Muscle layer of duodenum (tissue), 2 donors: Measurements from ENCODE around the gene NIN.

Experiments used
- H3K27ac ChIP-seq: one replicate; pipeline ENCODE4 v1.7.0; 2013; ENCODE audit warnings: mild to moderate bottlenecking, low read length
- H3K27me3 ChIP-seq: one replicate; pipeline ENCODE4 v1.7.0; 2013; ENCODE audit warnings: low read depth, mild to moderate bottlenecking, control low read depth, low read length
- H3K36me3 ChIP-seq, 2 donors: one replicate each; pipeline ENCODE4 v1.7.0; 2013; ENCODE audit warnings: low read length in 2 of 2, control low read depth in 1 of 2, mild to moderate bottlenecking in 1 of 2; ENCODE audit not compliant: insufficient read depth in 2 of 2, control insufficient read depth in 1 of 2
- H3K4me1 ChIP-seq, 2 donors: one replicate each; pipeline ENCODE4 v1.7.0; 2013; ENCODE audit warnings: low read length in 2 of 2, mild to moderate bottlenecking in 2 of 2, control low read depth in 1 of 2, moderate library complexity in 1 of 2; ENCODE audit not compliant: insufficient read depth in 2 of 2, control insufficient read depth in 1 of 2
- H3K4me3 ChIP-seq, 2 donors: one replicate each; pipeline ENCODE4 v1.7.0; 2013; ENCODE audit warnings: low read length in 2 of 2, low read depth in 1 of 2, mild to moderate bottlenecking in 1 of 2
- H3K9me3 ChIP-seq, 2 donors: one replicate each; pipeline ENCODE4 v1.7.0; 2013; ENCODE audit warnings: low read length in 2 of 2, control low read depth in 1 of 2, mild to moderate bottlenecking in 1 of 2; ENCODE audit not compliant: control insufficient read depth in 1 of 2
- donor health status: healthy.

Gene NIN

DNA sequence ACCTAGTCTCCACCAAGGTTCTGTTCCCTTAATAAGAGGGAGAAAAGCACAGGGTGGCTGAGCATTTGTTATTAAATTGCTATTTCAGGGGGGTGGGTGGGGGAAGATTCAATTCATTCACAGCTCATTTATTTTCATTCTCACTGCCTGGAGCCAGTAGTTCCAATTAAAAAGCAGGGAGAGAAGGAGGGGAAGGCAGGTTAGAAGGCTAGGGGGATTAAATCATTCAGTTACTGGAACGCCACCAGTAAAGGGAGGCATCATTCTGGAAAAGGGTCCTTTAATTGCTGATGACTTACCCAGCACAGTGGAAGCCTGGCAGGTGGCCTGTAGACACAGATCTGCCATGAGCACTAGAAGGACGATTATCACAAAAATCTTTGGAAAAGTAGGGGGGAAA, 47.4 kb downstream of the NIN start:
- no peaks in the 10 kb centered on the region for H3K27me3 ChIP-seq
- H3K9me3 ChIP-seq: no peaks in the 10 kb centered on the region
- H3K36me3 ChIP-seq: peaks cover 0 to 4% of the 10 kb centered on the region in 2 donors
- H3K4me3 ChIP-seq: no peak overlapping the region
- no peaks in the 10 kb centered on the region for H3K4me1 ChIP-seq
- no peak overlapping the region for H3K27ac ChIP-seq

DNA sequence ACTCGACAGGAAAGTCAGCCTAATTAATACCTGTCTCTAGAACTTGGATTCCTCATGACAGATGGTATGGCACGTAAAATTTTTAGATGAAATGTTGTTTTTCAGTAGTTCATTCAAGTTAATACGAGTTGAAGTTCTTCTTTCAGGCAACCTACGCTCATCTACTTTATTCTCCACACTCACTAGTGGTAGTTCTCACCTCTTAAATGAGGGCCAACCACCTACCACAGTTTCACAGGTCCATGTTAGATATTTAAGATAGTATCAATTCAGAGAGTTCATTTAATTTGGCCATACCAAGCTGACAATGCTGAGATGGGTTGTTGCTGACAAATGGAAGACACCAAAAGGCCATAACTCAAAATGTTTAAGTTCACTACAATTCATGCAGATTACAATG, 50.6 kb downstream of the NIN start:
- Histone ChIP-seq H3K27ac (no peak overlapping the region), H3K4me1 (no peaks in the 10 kb centered on the region), H3K9me3 (no peaks in the 10 kb centered on the region), H3K4me3 (no peak overlapping the region), H3K36me3 (peaks cover 0 to 10% of the 10 kb centered on the region in 2 donors), H3K27me3 (no peaks in the 10 kb centered on the region)

DNA sequence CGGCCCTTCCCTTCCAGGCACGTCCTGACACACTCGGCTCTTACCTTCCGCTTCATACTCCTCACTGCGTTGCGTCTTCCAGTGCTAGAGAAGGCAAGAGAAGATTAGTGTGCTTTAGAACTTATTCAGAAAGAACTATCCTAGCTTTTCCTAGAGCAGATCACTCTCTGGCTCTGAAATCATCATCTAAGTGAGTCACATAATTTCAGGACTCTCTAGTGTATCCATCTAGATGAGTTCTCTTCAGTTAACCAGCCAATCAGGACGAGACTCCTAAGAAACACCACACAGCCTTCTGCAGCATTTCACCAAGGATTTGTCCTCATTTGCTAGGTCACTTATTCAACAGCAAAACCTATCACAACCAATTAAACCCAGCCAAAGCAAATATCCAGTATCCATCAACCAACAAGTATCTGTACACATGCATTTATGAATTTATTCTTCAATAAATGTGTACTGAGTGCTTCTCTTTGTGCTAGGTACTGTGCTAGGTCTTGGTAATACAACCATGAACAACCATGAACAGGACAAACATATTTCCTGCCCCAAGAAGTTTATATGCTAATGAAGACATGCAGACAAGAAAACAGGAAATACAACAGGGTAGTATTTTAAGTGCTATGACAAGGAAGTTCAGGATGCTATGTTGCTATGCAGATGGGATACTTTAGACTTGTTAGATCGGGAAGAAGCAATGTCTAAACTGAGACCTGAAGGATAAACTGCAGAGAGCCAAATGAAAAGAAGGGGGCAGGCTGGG, 52.1 kb downstream of the NIN start:
- Histone ChIP-seq H3K27me3 (no peaks in the 10 kb centered on the region), H3K36me3 (peaks cover 7 to 10% of the 10 kb centered on the region in 2 donors), H3K4me3 (no peak overlapping the region), H3K4me1 (no peaks in the 10 kb centered on the region), H3K9me3 (no peaks in the 10 kb centered on the region), H3K27ac (no peak overlapping the region)

DNA sequence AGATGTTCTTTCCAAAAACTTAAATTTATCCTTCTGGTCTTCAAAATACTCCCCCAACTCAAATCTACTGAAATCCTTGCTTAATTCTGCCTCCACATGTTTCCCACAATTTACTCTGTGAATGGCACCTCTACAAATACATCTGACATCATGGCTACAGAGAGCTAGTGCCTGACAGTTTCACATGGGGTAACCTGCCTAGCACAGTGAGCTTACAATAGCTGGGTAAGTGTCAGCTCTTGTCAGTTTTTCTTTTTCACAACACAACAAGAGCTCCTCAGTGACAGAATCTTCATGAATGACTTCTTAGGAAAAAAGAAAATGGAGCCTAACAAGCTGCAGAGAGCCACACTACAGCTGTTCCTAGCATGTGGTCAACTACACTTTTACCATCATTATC, 54.4 kb downstream of the NIN start:
- peaks cover 14 to 22% of the 10 kb centered on the region in 2 donors for H3K36me3 ChIP-seq
- no peaks in the 10 kb centered on the region for H3K27me3 ChIP-seq
- no peak overlapping the region for H3K4me3 ChIP-seq
- no peak overlapping the region for H3K27ac ChIP-seq
- H3K4me1 ChIP-seq: no peaks in the 10 kb centered on the region
- H3K9me3 ChIP-seq: no peaks in the 10 kb centered on the region

DNA sequence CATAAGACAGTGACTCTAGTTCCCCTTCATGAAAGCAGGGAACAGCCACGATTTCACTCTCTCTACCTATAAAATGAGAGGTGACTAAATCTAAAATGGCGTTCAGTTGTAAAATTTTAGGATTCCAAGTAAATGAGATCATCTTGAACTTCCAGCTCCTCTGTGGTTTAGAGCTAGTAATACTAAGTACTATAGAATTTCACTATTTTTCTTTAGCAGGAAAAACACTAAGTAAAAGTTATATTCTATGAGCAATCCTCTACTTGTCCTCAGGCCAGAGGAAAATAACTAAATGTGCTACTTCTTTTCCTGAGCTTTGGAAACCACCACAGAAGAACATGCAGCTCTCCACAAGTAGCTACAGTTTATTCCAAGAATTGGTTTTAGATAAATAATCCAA, 55.6 kb downstream of the NIN start:
- Histone ChIP-seq H3K27ac (peak overlapping the region; percentile 41), H3K4me1 (no peaks in the 10 kb centered on the region), H3K4me3 (no peak overlapping the region), H3K9me3 (no peaks in the 10 kb centered on the region), H3K36me3 (peaks cover 25 to 34% of the 10 kb centered on the region in 2 donors), H3K27me3 (no peaks in the 10 kb centered on the region)

DNA sequence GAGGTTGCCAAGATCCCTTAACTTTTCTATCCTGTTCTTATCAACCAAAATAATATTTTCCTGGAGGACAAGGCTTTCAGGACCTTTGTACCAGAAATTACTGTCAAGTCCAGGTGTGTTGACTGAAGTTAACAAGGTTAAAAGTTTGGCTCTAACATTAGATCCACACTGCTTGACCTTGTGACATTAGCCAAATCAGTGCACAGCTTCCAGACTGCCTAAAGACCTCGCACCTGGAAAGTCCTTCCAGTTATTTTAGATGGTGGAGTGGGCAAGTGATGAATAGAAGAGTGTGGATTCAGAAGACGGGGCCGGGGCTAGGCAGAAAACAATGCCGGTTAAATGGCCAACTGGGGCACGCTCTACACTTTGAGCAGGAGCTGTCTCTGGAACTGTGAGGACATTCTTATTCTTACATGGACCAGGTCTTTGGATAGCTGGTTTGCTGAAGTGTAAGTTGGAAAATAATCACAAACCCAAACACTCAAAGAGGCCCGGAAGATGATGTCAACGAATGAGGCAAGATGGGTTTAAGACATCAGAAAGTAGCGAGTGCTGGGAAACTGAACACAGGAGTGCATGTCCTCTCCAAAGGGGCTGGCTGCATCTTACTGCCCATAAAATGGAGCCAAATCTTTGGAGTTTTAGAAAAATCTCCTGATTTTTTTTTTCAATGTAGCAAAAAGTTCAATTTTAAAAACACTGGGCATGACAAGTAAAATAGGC, 56.3 kb downstream of the NIN start:
- Histone ChIP-seq H3K36me3 (peaks cover 32 to 41% of the 10 kb centered on the region in 2 donors), H3K4me1 (no peaks in the 10 kb centered on the region), H3K4me3 (no peak overlapping the region), H3K9me3 (no peaks in the 10 kb centered on the region), H3K27me3 (no peaks in the 10 kb centered on the region), H3K27ac (peak overlapping the region; percentile 41)

DNA sequence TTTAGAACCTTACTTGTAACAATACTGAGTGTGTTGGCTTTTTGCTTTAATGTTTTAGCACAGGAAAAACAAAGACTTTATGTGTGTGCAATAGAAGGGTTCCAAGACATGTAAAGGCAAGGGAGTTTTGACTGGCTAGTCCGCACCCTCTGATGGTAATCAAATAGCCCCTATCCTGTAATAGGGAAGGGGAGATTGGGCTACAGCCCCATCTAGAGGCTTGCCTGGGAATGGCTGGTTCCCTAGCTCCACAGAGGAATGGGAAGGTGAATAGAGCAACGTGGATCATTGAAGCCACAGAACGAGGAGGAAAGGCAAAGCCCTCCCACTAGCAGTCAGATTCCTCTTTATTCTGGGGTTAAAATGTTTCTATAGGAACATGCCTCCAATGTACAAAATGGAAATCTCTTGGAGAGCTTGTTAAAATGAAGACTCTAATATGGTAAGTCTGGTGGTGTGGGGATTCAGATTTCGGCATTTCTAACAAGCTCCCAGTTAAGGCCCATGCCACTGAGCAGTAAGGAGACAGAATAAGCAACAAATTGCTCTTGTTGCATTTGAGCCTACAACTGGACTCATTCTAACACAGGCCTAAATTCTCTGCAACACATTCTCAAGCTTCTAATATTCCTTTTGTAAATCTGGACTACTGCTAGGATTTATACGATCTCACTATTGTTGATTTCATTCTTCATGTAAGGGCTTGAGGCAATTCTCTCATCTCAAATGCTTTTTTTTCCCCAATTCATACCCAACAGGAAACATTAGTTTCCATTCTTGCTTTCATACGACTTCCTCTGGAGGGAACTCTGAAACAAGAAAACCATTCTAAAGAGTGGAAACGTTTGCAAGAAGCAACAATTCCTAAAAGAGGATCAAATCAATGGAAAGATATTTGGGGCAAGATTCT, 57.1 kb downstream of the NIN start:
- H3K27ac ChIP-seq: peak overlapping the region; percentile 14
- peaks cover 38 to 49% of the 10 kb centered on the region in 2 donors for H3K36me3 ChIP-seq

DNA sequence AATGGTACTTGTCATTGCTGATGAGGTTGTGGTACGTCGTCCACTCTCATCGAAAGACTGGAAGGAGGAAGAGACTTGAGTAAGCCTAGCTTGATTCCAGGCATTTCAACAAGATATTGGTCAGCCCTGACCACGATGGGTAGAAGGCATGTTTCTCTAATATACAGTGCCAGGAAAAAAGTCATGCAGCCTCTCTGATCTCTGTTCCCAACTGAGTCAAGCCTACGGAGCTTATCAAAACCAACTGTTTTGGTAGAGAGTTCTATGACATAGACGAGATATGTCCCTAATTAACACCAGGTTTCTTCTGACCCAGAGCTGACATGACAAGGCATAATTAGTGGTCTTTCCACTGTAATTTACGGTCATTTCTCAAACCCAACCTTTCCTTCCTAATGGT, 58.5 kb downstream of the NIN start:
- peaks cover 46 to 57% of the 10 kb centered on the region in 2 donors for H3K36me3 ChIP-seq
- no peak overlapping the region for H3K27ac ChIP-seq
- H3K9me3 ChIP-seq: no peaks in the 10 kb centered on the region
- H3K4me1 ChIP-seq: no peaks in the 10 kb centered on the region
- H3K4me3 ChIP-seq: no peak overlapping the region
- H3K27me3 ChIP-seq: no peaks in the 10 kb centered on the region

More for the DNA sequence above, 57.1 kb downstream of the NIN start:
- Histone ChIP-seq H3K4me1 (no peaks in the 10 kb centered on the region), H3K27me3 (no peaks in the 10 kb centered on the region), H3K4me3 (no peak overlapping the region), H3K9me3 (no peaks in the 10 kb centered on the region)

DNA sequence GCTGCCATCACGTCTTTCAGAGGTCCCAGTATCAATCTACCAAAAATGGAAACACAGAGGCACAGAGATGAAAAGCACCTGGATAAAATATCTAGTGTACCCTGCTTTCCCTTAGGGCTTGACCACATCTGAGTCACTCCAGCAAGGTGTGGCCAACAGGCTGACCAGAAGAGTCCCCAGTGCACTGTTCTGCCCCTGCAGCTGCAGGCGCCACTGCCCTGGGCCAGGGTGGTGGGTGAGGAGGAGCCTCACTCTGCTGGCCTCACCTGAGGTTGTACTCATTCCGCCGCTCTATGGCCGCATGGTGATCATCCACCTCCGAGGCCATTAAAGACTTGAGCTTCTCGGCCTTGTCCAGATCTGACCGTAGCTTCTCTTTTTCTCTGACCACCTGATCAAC, 60.4 kb downstream of the NIN start:
- peaks cover 44 to 66% of the 10 kb centered on the region in 2 donors for H3K36me3 ChIP-seq
- H3K9me3 ChIP-seq: no peaks in the 10 kb centered on the region
- H3K27me3 ChIP-seq: no peaks in the 10 kb centered on the region
- H3K4me1 ChIP-seq: no peaks in the 10 kb centered on the region
- H3K27ac ChIP-seq: no peak overlapping the region
- H3K4me3 ChIP-seq: no peak overlapping the region

DNA sequence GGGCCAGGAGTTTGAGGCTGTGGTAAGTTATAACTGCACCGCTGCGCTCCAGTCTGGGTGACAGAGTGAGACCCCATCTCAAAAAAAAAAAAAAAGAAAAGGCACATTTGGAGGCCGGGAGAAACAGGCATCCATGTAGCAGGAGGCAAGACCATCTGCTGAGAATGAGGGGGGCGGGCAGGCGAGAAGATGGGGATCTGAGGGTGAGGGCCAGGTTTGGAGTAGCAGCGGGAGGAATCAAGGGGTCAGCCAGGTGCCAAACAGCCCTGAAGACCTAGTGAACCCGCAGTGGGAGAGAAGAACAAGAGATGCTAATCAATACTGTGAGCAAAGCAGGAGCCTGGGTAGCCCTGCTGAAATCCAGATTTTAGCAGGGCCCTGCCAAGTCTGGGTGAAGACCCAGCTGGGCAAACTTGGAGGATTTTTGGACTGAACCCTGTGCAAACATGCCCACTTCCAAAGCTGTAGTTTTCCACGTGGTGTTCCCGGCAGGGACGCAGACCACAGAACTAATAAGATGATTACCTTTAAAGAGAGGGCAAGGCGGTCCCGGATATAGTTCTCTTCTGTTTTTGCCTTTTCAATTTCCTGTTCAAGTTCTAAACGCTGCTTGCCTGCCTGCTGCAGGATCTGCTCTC, 61.0 kb downstream of the NIN start:
- Histone ChIP-seq H3K27ac (no peak overlapping the region), H3K36me3 (peaks cover 44 to 64% of the 10 kb centered on the region in 2 donors), H3K4me1 (no peaks in the 10 kb centered on the region), H3K27me3 (no peaks in the 10 kb centered on the region), H3K4me3 (no peak overlapping the region), H3K9me3 (no peaks in the 10 kb centered on the region)

DNA sequence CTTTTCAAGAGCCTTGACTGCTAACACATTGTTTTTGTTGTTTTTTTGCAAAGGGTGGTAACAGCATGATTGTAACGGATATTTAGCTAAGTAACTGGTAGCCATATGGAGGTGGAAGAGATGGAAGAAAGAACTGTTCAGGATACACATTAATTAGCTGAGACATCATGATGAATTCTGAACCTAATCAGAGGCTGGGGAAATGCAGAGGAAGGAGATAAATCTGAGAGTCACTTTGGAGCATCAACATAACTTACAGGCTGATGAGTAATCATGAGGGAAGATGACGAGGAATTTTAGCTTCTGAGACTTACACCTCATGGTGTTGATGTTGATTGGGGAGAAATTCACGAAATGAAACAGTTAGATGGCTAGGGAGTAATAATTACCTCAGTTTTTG, 62.3 kb downstream of the NIN start:
- H3K36me3 ChIP-seq: peaks cover 44 to 62% of the 10 kb centered on the region in 2 donors

More for the DNA sequence above, 62.3 kb downstream of the NIN start:
- no peaks in the 10 kb centered on the region for H3K9me3 ChIP-seq
- no peak overlapping the region for H3K4me3 ChIP-seq
- H3K27me3 ChIP-seq: no peaks in the 10 kb centered on the region
- no peaks in the 10 kb centered on the region for H3K4me1 ChIP-seq
- H3K27ac ChIP-seq: no peak overlapping the region
